ENCODE data around the gene DNAL4.

Gene DNAL4

GRCh38 chr22:38748487-38749136 is 45.3 kb downstream of the DNAL4 start:
- ATAC-seq (replicated peaks; ENCODE audit: extremely low read depth, poor library complexity, severe bottlenecking): no peak

GRCh38 chr22:38745676-38746460 is 48.1 kb downstream of the DNAL4 start:
- H3K36me3 Mint-ChIP-seq (ENCODE audit: insufficient read depth): peaks cover 97% of the 10 kb centered on the region
- H3K27ac Mint-ChIP-seq (ENCODE audit: low read depth): no peak overlapping the region
- no peak for DNase-seq (ENCODE audit: low spot score in 2 of 2)

More at GRCh38 chr22:38748487-38749136, 45.3 kb downstream of the DNAL4 start:
- Mint-ChIP-seq H3K27me3 (no peaks in the 10 kb centered on the region), H3K9me3 (no peaks in the 10 kb centered on the region), H3K4me1 (peaks cover 45% of the 10 kb centered on the region), H3K4me3 (peak overlapping the region; percentile 37), H3K27ac (ENCODE audit: low read depth) (peak overlapping the region; percentile 93), H3K36me3 (ENCODE audit: insufficient read depth) (peaks cover 96% of the 10 kb centered on the region)
- no peak for DNase-seq (ENCODE audit: low spot score in 2 of 2)

DNA sequence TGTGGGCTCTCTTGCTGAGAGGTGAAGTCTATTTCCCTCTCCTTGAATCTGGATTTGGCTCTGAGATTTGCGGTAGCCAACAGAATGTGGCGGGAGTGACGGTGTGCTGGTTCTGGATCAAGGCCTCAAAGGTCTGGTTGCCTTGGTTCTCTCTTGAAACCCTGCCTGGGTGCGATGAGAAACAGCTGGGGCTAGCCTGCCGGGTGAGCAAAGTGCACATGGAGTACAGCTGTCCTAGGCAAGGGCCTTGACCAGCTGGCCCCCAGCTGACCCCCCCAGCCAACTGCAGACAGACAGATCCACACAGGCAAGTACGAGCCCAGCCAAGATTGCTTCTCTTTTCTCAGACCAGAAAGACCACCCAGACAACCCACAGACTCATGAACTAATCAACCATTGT is 49.0 kb downstream of the DNAL4 start:
- Mint-ChIP-seq H3K9me3 (no peaks in the 10 kb centered on the region), H3K4me3 (no peak overlapping the region), H3K27me3 (no peaks in the 10 kb centered on the region), H3K36me3 (ENCODE audit: insufficient read depth) (peaks cover 92% of the 10 kb centered on the region), H3K27ac (ENCODE audit: low read depth) (no peak overlapping the region), H3K4me1 (peaks cover 11% of the 10 kb centered on the region)
- DNase-seq (ENCODE audit: low spot score in 2 of 2) (no peak), ATAC-seq (replicated peaks; ENCODE audit: extremely low read depth, poor library complexity, severe bottlenecking) (no peak)

More at GRCh38 chr22:38745676-38746460, 48.1 kb downstream of the DNAL4 start:
- ATAC-seq (replicated peaks; ENCODE audit: extremely low read depth, poor library complexity, severe bottlenecking): no peak
- Mint-ChIP-seq H3K27me3 (no peaks in the 10 kb centered on the region), H3K4me3 (no peak overlapping the region), H3K4me1 (peaks cover 18% of the 10 kb centered on the region), H3K9me3 (no peaks in the 10 kb centered on the region)

- no peak for ATAC-seq (replicated peaks; ENCODE audit: extremely low read depth, poor library complexity, severe bottlenecking)
These were observed 51.6 kb downstream of the DNAL4 start for GRCh38 chr22:38742176-38742942.

GRCh38 chr22:38741576-38741975 is 52.4 kb downstream of the DNAL4 start:
- H3K27me3 Mint-ChIP-seq: no peaks in the 10 kb centered on the region
- peaks cover 20% of the 10 kb centered on the region for H3K4me1 Mint-ChIP-seq
- no peak overlapping the region for H3K4me3 Mint-ChIP-seq
- ATAC-seq (replicated peaks; ENCODE audit: extremely low read depth, poor library complexity, severe bottlenecking): no peak
- H3K27ac Mint-ChIP-seq (ENCODE audit: low read depth): peak overlapping the region; percentile 79
- DNase-seq (ENCODE audit: low spot score in 2 of 2): no peak
- H3K9me3 Mint-ChIP-seq: no peaks in the 10 kb centered on the region
- peaks cover 90% of the 10 kb centered on the region for H3K36me3 Mint-ChIP-seq (ENCODE audit: insufficient read depth)

More at GRCh38 chr22:38742176-38742942, 51.6 kb downstream of the DNAL4 start:
- no peak overlapping the region for H3K4me3 Mint-ChIP-seq
- peak overlapping the region; percentile 79 for H3K27ac Mint-ChIP-seq (ENCODE audit: low read depth)
- peaks cover 89% of the 10 kb centered on the region for H3K36me3 Mint-ChIP-seq (ENCODE audit: insufficient read depth)
- no peaks in the 10 kb centered on the region for H3K9me3 Mint-ChIP-seq
- peaks cover 12% of the 10 kb centered on the region for H3K4me1 Mint-ChIP-seq
- no peak for DNase-seq (ENCODE audit: low spot score in 2 of 2)
- no peaks in the 10 kb centered on the region for H3K27me3 Mint-ChIP-seq

DNA sequence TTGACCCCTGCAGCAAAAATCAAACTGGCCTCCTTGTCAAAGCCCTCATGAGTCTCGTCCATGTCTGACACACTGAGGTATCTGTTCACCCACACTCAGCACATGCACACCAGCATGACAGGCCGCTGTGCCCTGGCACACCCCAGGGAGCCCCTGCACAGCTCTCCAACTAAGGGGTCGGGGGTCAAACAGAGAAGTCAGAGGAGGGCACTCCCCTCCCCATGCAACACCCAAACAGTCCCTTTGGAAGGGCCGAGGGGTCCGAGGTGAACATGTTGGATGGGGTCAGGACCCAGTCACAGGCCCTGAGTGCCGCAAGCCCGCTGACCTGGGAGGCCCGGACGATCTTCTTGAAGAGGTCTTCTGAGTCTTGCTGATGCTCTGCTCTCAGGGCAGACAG is 52.8 kb downstream of the DNAL4 start:
- no peaks in the 10 kb centered on the region for H3K27me3 Mint-ChIP-seq
- H3K9me3 Mint-ChIP-seq: no peaks in the 10 kb centered on the region
- H3K36me3 Mint-ChIP-seq (ENCODE audit: insufficient read depth): peaks cover 89% of the 10 kb centered on the region
- DNase-seq (ENCODE audit: low spot score in 2 of 2) (no peak), ATAC-seq (replicated peaks; ENCODE audit: extremely low read depth, poor library complexity, severe bottlenecking) (no peak)
- peak overlapping the region; percentile 79 for H3K27ac Mint-ChIP-seq (ENCODE audit: low read depth)
- H3K4me3 Mint-ChIP-seq: no peak overlapping the region
- H3K4me1 Mint-ChIP-seq: peaks cover 24% of the 10 kb centered on the region

- no peak for DNase-seq (ENCODE audit: low spot score in 2 of 2)
- H3K36me3 Mint-ChIP-seq (ENCODE audit: insufficient read depth): peaks cover 86% of the 10 kb centered on the region
- no peaks in the 10 kb centered on the region for H3K27me3 Mint-ChIP-seq
- no peak overlapping the region for H3K4me3 Mint-ChIP-seq
- no peaks in the 10 kb centered on the region for H3K9me3 Mint-ChIP-seq
- H3K4me1 Mint-ChIP-seq: peaks cover 27% of the 10 kb centered on the region
- H3K27ac Mint-ChIP-seq (ENCODE audit: low read depth): no peak overlapping the region
- no peak for ATAC-seq (replicated peaks; ENCODE audit: extremely low read depth, poor library complexity, severe bottlenecking)
These were observed 53.2 kb downstream of the DNAL4 start for GRCh38 chr22:38740754-38741153.

- H3K27me3 Mint-ChIP-seq: no peaks in the 10 kb centered on the region
- peak overlapping the region; percentile 25 for H3K27ac Mint-ChIP-seq (ENCODE audit: low read depth)
- H3K4me3 Mint-ChIP-seq: no peak overlapping the region
- peaks cover 29% of the 10 kb centered on the region for H3K4me1 Mint-ChIP-seq
- DNase-seq (ENCODE audit: low spot score in 2 of 2) (no peak), ATAC-seq (replicated peaks; ENCODE audit: extremely low read depth, poor library complexity, severe bottlenecking) (no peak)
- no peaks in the 10 kb centered on the region for H3K9me3 Mint-ChIP-seq
- peaks cover 83% of the 10 kb centered on the region for H3K36me3 Mint-ChIP-seq (ENCODE audit: insufficient read depth)
These were observed 53.7 kb downstream of the DNAL4 start for GRCh38 chr22:38740116-38740723.

DNA sequence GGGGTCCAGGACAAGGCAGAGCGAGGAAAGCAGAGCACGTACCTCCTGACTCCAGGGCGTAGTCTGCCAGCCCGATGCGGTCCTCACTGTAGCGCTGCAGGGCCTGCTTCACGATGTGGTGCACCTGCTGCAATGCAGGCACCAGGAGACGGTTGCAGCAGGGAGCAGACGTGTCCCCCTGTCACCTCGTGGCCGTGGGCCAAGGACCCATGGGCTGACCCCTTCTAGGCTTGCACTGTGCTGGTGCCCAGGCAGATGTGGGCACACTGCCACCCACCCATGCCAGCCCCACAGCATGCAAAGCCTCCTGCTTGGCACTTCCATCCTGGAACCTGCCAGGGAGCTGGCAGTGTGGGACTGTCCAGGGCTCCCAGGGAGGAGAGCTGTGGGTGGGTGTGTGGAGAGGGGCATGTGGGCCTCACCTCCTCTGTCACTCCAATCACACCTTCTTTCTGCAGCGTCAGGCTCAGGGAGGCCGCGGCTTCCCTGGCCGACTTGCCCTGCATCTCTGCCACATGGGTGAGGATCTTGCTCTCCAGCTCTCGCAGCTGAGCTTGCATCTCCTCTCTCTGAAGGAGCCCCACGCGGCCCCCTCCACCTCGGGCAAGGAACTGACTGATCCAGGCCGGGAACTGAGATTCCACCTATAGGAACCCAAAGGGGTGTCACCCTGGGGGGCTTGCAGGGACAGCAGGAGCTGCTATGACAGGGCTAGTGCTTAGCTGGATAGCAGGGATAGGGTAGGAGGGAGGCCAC is 54.5 kb downstream of the DNAL4 start:
- H3K9me3 Mint-ChIP-seq: no peaks in the 10 kb centered on the region
- DNase-seq (ENCODE audit: low spot score in 2 of 2): no peak
- peaks cover 37% of the 10 kb centered on the region for H3K4me1 Mint-ChIP-seq
- peaks cover 81% of the 10 kb centered on the region for H3K36me3 Mint-ChIP-seq (ENCODE audit: insufficient read depth)
- no peak for ATAC-seq (replicated peaks; ENCODE audit: extremely low read depth, poor library complexity, severe bottlenecking)
- no peaks in the 10 kb centered on the region for H3K27me3 Mint-ChIP-seq
- peak overlapping the region; percentile 25 for H3K27ac Mint-ChIP-seq (ENCODE audit: low read depth)
- H3K4me3 Mint-ChIP-seq: no peak overlapping the region

DNA sequence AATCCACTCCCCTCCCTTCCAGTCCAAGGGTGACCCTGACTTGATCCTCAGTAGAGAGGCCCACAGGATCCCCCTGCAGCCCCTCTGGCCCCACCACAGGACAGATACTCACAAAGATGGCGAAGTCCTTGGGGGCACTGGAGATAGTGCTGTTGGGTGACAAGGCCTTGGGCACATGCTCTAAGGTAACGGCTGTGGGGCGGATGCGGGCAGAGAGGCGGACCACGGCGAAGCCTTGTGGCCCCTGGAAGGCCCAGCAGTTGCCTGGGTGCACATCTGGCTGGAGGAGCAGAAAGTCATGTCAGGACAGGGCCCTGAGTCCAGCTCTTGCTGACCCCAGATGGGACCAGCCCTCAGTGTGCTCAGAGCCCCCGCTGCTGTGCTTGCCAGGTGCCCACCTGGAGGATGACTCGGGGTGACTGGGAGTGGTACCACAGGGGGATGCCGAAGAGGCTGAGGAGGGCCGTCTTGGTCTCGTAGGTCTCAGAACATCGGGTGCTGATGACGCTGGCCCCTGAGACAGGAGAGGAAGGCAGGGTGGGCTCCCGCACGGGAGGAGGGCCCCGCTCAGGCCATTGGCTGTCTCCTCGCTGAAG is 55.4 kb downstream of the DNAL4 start:
- H3K27ac Mint-ChIP-seq (ENCODE audit: low read depth): peak overlapping the region; percentile 85
- H3K36me3 Mint-ChIP-seq (ENCODE audit: insufficient read depth): peaks cover 77% of the 10 kb centered on the region
- no peak for DNase-seq (ENCODE audit: low spot score in 2 of 2)
- H3K4me3 Mint-ChIP-seq: no peak overlapping the region
- no peaks in the 10 kb centered on the region for H3K9me3 Mint-ChIP-seq
- peaks cover 46% of the 10 kb centered on the region for H3K4me1 Mint-ChIP-seq
- ATAC-seq (replicated peaks; ENCODE audit: extremely low read depth, poor library complexity, severe bottlenecking): no peak
- no peaks in the 10 kb centered on the region for H3K27me3 Mint-ChIP-seq

- H3K9me3 Mint-ChIP-seq: no peaks in the 10 kb centered on the region
- H3K27ac Mint-ChIP-seq (ENCODE audit: low read depth): peak overlapping the region; percentile 85
- no peaks in the 10 kb centered on the region for H3K27me3 Mint-ChIP-seq
- ATAC-seq (replicated peaks; ENCODE audit: extremely low read depth, poor library complexity, severe bottlenecking) (no peak), DNase-seq (ENCODE audit: low spot score in 2 of 2) (no peak)
- peak overlapping the region; percentile 7 for H3K4me3 Mint-ChIP-seq
- H3K4me1 Mint-ChIP-seq: peaks cover 54% of the 10 kb centered on the region
- H3K36me3 Mint-ChIP-seq (ENCODE audit: insufficient read depth): peaks cover 77% of the 10 kb centered on the region
These were observed 56.5 kb downstream of the DNAL4 start for GRCh38 chr22:38737302-38738060.

All from central memory CD8-positive, alpha-beta T cell (primary cell).